Measurements from ENCODE around the gene VARS1.

Gene VARS1

DNA sequence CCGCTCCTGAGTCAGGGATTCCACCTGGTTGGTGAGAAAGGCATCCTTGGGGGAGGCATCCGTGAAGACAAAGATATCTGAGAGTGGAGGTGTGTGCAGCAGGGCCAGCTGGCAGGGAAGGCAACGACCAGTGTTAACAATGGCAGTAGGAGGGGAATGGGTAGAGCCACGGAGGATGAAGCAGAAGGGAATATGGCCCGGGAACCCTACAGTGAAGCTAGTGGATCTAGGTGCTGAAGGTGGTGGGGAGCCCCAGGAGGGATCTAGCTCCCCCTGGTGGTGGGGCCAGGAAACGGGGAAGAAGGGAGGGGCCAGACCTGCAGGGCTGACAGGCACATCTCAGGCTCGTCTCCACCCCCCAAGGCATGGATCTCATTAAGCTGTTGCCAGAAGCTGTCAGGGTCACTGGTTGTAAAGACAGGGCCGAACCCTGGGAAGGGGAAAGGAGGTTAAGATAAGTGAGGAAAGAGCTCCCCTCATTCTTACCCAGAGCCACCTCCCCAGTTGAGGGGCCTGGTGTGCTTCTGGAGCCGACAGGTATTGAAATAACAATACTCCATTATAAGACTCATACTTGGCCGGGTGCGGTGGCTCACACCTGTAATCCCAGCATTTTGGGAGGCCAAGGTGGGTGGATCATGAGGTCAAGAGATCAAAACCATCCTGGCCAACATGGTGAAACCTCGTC lies 25.7 kb downstream of the VARS1 start:
- FAIRE-seq, result no peak

DNA sequence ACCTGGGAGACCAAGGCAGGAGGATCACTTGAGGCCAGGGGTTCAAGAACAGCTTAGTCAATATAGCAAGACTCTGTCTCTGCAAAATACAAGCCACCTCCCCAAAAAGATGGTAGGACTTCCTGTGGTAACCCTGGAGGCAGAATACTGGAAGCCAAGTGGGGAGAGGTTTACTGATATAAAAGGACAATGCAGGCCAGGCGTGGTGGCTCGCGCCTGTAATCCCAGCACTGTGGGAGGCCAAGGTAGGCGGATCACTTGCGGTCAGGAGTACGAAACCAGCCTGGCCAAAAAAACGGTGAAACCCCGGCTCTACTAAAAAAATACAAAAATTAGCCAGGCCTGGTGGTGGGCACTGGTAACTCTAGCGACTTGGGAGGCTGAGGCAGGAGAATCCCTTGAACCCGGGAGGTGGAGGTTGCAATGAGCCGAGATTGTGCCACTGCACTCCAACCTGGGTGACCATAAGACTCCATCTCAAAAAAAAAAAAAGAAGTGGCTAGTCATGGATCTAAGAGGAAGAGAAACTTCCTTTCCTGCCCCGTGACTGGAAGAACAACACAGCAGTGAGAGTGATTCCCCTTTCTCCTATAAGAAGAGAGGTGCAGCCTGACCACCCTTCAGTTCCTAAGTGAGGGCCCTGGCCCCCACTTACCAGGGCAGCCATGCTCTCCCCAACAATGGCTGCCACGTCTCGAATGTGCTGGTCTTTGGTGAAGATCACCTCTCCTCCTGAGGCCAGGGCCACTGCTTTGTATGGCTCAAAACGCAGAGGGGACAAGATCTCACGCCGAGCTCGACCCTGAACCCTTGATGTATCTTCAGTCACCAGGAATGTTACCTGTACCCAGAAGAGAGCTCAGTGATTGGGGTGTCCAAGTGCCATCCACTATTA lies 26.9 kb downstream of the VARS1 start:
- no peak for FAIRE-seq

DNA sequence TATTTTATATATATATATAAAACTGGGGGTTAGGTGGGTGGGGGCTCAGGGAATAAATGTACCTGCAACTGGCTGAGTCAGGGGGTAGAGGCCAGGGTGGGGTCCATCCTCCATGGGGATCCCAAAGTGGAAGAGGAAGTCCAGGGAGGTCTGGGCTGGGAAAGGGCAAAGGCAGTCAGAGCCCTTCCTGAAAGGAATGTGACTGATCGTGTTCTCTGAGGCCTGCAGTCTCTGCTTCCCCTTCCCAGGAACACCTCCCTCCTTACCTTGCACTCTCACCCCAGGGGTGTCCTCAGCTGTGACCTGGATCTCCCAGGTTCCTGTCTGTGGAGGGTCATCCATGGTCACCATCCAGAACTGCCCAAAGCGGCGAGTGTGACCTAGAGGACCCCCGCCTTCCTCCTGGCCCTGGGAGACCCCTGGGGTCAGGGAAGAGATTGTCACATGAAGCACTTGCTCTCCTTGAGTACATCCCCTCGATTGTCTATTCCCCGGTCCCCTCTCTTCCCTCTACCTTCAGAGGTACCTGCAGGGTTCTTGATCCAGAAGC lies 28.4 kb downstream of the VARS1 start:
- no peak for FAIRE-seq

DNA sequence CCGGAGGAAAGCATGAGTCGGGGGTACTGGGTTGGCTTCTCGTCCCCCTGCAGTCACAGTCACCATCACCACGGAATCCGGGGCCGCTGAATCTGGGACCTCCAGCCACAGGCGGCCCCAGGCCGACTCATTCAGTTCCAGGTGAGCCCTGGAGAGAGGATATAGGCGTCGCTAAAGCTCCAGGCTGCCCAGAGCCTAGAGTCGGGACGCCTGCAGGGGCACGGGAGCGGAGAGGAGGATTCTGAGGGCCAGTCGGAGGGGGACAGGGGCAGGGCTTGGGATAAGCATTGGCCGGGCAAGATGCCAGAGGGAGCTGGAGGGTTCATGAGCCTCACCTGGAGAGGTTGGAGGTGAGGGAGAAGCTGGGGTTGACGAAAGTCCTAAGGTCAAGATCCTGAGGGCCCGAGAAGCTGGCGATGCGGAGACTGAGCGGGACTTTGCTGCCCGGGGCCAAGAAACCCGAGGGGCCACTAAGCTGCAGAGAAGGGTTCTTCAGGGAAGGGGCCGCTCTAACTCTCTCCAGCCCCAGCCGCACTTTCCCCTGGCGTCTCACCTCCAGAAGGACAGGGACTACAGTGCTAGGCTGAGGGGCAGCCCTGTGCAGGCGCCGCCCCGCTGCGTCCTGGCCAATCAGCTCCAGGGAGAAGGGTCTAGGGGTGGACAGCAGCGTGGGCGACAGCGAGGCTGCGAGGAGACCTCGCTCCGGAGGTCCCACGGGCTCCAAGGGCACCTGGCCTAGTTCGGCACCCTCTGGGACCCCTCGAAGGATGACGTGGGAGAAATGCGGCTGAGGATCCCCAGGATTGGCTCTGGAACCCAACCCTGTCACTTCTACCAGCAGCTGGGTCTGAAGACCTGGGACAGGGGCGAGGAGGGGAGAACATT lies 29.4 kb downstream of the VARS1 start:
- no peak for FAIRE-seq

DNA sequence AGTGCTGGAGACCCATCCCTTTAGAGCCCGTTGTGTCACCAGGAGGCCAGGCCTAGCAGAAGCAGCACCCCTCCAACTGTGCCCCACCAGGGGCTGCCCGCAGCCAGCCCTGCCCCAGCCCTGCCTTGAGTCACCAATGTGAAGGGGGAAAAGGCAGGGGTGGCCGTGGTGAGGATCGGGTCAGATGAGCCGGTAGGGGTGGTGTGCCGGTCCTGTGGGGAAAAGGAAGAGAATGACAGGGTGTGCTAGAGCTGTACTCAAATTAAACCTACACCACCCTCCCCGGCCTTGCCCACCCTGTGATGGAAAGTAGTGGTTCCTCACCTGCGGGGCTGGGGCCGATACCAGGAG lies 30.0 kb downstream of the VARS1 start:
- no peak for FAIRE-seq

DNA sequence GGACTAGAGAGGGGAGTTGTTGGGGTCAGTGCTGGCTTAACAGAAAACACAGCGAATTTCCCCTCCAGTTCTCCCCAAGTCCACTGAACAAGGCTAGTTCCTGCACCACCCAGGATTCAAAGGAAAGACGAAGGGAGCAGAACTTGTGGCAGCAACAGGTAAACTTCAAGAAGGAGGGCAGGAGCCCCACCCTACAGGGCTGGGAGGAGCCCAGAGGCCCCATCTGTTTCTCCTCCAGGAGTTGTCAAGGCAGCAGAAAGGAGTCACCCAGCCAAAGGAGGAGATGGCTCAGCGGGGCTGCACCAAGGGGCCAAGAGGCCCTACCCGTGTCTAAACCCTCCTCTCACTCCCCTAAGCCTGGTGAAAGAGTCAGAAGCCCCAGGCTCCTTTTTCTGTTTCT lies 31.4 kb downstream of the VARS1 start:
- FAIRE-seq, result no peak

DNA sequence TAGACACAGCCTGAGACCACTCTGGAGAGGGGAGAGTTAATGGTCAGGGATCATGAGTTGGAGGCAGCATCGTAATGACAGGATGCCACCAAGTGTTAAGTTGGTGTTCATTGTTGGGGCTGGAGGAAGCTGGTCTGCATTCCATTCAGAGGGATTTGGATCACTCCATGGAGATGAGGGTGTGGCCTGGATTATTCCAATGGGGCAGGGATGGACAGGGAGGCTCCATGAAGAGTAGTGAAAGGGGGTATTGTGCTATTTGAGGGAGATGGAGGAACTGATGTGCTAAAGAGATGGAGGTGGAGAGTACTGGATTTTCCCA lies 32.0 kb downstream of the VARS1 start:
- no peak for FAIRE-seq

DNA sequence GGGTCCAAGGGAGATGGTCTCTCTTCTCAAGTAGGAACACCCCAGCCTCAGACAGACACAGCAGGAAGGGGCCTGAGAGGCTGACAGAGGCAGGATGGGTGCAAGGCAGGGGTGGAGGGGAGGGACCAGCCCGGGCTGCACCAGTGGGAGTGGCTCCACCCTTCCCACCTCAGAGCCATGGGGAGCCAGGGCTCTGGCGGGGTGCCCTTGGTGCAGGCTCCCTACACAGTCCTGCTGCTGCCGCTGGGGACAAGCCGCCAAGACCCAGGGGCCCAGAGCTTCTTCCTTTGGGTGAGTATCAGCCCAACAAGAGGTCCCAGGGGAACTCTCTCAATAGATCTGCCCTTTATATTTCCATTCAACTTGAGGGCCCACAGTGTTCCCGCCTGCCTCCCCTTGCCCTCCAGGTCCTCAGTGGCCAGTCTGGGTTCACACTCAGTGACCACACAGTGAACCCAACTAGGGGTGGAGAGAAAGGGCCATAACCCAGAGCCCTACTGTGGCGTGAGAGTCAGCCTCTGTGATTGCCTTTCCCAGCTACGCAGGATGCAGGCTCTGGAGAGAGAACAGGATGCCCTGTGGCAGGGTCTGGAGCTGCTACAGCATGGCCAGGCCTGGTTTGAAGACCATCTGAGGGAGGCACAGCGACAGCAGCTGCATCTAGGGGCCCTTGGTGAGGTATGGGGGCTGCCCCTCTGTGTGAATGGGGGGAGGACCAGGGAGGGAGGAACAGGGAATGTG lies 32.5 kb downstream of the VARS1 start:
- FAIRE-seq, result no peak

DNA sequence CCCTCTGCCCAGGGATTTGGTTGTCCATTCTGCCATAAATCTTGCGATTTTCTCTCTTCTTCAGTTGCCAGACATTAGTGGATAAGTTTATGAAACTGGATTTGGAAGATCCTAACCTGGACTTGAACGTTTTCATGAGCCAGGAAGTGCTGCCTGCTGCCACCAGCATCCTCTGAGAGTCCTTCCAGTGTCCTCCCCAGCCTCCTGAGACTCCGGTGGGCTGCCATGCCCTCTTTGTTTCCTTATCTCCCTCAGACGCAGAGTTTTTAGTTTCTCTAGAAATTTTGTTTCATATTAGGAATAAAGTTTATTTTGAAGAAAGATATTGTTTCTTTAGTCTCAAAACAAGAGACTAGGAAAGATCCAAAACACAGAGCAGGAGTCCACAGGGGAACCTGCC lies 33.2 kb downstream of the VARS1 start, which contains the start of gene SAPCD1:
SAPCD1 (plus strand) TSS at position 301 of the 400 bp plus-strand sequence. CDS start 399 bp downstream, outside the sequence.
- FAIRE-seq, result no peak

DNA sequence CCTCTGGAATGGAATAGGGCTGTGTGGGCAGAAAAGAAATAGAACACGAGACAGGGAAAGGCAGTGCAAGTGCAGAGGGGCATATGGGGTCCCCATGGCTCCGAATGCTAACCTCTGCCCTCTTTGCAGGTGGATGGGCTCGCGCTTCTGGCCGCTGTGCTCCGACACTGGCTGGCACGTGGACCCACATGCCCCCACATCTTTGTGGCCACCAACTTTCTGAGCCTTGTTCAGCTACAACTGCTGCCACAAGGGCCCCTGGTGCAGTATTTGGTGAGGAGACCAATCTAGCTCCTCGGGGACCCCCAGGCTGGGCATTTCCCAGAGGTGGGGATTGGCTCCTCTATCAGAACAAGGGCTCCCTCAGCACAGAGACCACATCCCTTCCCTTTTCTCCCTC lies 34.2 kb downstream of the VARS1 start:
- no peak for FAIRE-seq

DNA sequence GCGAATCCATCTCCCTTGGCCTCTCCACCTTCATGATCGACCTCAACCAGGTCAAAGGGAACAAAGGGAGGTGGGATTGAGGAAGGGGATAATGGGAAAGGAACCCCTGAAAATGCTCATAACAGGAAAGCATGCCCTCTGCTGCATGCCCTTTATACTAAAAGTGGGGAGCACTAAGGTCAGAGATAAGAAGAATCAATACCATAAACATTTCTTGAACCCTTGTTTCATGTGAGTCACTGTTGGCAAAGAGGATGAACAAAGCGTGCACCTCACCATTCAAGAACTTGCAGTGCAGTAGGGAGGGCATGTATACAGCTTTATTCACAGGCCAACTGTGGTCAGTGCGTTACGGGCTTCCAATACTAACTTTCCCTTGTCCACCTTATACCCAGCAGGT lies 34.8 kb downstream of the VARS1 start:
- no peak for FAIRE-seq

DNA sequence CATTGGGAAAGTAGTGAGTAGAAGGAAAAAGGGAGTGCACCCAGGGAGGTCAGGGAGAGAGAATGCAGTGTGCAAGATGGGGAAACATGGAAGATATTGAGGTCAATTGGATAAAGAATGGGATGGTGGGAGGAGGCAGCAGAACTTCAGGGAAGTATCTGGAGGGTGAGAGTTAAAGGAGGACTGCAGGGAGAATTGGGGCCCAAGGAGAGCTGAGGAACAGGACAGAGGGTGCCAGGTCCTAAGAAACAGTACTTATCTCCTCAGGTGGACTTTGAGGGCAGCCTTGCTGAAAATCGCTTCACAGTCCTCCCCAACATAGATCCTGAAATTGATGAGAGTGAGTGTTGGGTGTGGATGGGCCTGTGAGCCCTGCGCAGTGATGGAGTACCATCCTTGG lies 37.3 kb downstream of the VARS1 start:
- no peak for FAIRE-seq

DNA sequence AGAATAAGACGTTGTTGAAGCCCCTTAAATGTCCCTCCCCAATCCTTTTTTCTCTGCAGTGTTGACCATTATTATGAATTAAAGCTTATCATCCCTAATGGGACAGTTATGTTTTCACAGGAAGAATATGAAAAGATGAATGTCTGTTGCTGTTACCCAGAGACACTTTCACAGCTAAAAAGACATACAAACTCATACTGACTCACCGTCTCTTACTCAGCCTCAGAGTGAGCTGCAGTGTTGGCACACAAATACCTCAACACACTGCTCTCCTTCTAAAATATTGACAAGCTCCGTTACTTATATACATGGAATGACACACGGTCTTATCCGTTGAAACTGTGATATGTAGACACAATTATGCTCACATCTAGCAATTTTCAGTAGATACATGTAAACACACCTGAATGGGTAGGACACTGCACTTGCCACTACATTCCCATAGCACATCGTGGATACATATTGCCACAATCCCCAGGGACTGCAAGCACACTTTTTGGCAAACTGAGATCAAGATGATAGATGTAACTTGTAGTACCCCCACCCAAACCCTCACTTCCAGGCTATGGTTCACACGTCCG lies 42.7 kb downstream of the VARS1 start:
- no peak for FAIRE-seq

DNA sequence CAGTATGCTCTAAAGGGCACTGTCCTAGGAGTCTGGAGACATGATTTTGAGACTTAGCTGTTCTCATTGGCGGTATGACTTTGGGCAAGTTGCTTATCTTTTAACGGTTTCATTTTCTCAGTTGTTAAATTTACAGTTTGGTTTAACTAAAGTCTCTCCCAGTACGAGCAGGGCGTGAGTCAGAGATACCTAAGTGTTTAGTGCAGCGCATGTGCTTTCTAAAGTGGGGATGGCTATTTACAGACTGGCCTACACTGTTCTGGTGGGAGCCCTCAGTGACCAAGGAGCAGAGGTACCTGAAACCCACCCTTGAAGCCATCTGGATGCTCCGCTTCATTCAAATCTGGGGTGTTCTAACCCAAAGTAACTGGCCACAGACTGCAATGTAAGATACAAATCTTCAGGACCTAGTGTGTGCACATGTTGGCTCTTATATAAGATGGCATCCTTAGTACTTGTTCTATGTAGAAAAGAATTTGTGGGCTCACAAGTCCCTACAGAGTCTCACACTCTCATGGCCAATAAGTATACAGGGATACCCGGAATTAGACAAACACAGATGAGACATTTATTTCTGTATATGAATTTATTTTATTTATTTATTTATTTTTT lies 45.0 kb downstream of the VARS1 start:
- FAIRE-seq, result no peak

DNA sequence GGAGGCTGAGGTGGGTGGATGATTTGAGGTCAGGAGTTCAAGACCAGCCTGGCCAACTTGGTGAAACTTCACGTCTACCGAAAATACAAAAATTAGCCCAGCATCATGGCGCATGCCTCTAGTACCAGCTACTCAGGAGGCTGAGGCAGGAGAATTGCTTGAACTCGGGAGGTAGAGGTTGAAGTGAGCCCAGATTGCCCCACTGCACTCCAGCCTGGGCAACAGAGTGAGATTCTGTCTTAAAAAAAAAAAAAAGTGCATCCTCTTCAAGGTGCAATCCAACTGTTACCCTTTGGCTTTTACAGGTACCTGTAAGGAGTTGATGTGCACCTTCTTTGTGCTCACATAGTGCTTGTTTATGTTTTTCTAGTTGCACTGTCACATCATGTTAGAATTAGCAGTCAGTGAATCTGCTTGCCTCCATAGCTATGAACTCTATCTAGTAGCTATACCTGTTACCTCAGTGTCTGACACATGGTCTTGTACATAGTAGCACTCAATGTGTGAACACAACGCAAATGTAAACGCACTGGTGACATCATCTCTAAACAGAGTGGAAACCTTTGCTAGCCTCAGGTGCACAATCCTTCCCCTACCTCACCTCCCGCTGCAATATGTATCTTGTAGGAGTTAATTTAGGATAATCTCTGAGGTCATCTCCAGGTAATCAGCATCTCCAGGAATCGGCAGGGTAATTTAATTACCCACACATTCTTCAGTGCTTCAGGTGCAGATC lies 46.1 kb downstream of the VARS1 start:
- FAIRE-seq, result no peak
